Measurements from ENCODE around the gene LIN54. TPM values are rescaled to one million over a fixed set of nuclear protein-coding genes. Genes with fewer than 3 reads are reported as not detected.
"Not testable (repeated sequence)": the region's sequence is repeated elsewhere in the genome, so short reads cannot be mapped to it uniquely, and the experiment has no call there.

The LIN54 gene
- total RNA-seq, 1 experiment from 2014 or later, result 16.4 TPM

DNA sequence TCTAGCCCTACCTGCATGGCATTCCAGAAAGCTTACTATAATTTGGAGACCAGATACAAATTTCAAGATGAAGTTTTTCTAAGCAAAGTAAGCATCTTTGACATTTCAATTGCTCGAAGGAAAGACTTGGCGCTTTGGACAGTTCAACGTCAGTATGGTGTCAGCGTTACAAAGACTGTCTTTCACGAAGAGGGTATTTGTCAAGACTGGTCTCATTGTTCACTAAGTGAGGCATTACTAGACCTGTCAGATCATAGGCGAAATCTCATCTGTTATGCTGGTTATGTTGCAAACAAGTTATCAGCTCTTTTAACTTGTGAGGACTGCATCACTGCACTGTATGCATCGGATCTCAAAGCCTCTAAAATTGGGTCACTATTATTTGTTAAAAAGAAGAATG is 92.5 kb downstream of the LIN54 start:
- CTCF ChIA-PET, result no interaction called here
- Mint-ChIP-seq H3K9me3 (ENCODE audit: low read depth, unreplicated experiment) (no peaks in the 10 kb centered on the region), H3K27ac (ENCODE audit: unreplicated experiment) (no peak overlapping the region), H3K4me3 (ENCODE audit: low read depth, unreplicated experiment) (no peak overlapping the region), H3K4me1 (ENCODE audit: low read depth, unreplicated experiment) (no peaks in the 10 kb centered on the region), H3K36me3 (ENCODE audit: insufficient read depth, unreplicated experiment) (no peaks in the 10 kb centered on the region), H3K27me3 (ENCODE audit: unreplicated experiment) (no peaks in the 10 kb centered on the region)
- TF ChIP-seq, protein P1, sequence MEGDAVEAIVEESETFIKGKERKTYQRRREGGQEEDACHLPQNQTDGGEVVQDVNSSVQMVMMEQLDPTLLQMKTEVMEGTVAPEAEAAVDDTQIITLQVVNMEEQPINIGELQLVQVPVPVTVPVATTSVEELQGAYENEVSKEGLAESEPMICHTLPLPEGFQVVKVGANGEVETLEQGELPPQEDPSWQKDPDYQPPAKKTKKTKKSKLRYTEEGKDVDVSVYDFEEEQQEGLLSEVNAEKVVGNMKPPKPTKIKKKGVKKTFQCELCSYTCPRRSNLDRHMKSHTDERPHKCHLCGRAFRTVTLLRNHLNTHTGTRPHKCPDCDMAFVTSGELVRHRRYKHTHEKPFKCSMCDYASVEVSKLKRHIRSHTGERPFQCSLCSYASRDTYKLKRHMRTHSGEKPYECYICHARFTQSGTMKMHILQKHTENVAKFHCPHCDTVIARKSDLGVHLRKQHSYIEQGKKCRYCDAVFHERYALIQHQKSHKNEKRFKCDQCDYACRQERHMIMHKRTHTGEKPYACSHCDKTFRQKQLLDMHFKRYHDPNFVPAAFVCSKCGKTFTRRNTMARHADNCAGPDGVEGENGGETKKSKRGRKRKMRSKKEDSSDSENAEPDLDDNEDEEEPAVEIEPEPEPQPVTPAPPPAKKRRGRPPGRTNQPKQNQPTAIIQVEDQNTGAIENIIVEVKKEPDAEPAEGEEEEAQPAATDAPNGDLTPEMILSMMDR (IDR thresholded peaks at IDR 0.05; ENCODE audit: unreplicated experiment), result no peak
- no TSS peak for BruUV-seq (replicated peaks)
- no peak for DNase-seq
- intact Hi-C loops (cut with micrococcal nuclease; ENCODE audit: unreplicated experiment), result no loop called here

DNA sequence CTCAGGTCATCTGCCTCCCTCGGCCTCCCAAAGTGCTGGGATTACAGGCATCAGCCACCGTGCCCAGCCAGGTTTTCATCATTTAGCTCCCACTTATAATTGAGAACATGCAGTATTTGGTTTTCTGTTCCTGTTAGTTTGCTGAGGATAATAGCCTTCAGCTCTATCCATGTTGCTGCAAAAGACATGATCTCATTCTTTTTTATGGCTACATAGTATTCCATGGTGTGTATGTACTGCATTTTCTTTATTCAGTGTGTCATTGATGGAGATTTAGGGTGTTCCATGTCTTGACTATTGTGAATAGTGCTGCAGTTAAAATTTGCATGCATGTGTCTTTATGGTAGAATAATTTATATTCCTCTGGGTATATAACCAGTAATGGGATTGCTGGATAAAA is 96.7 kb downstream of the LIN54 start:
- CTCF ChIA-PET; H3K4me1 Mint-ChIP-seq (ENCODE audit: low read depth, unreplicated experiment); H3K36me3 Mint-ChIP-seq (ENCODE audit: insufficient read depth, unreplicated experiment); DNase-seq; H3K27ac Mint-ChIP-seq (ENCODE audit: unreplicated experiment); H3K27me3 Mint-ChIP-seq (ENCODE audit: unreplicated experiment); H3K4me3 Mint-ChIP-seq (ENCODE audit: low read depth, unreplicated experiment); intact Hi-C loops (cut with micrococcal nuclease; ENCODE audit: unreplicated experiment); BruUV-seq (replicated peaks); H3K9me3 Mint-ChIP-seq (ENCODE audit: low read depth, unreplicated experiment): not testable (repeated sequence)

DNA sequence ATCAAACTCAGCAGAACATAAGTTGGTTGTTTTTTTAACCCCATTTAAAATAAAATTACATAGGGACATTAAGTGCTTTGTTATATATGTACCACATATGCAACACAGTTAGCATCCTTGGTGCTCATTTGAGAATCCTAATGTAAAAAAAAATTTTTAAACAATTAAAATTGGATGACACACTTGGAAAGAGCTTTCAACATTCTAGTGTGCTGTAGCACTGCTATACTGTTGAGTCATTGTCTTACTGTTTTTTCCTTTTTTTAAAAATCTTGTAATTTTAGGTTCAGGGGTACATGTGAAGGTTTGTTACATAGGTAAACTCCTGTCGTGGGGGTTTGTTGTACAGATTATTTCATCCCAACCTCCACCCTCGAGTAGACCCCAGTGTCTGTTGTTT is 97.3 kb downstream of the LIN54 start:
- BruUV-seq (replicated peaks), result no TSS peak
- Mint-ChIP-seq H3K4me1 (ENCODE audit: low read depth, unreplicated experiment) (no peaks in the 10 kb centered on the region), H3K27ac (ENCODE audit: unreplicated experiment) (no peak overlapping the region), H3K27me3 (ENCODE audit: unreplicated experiment) (no peaks in the 10 kb centered on the region), H3K4me3 (ENCODE audit: low read depth, unreplicated experiment) (no peak overlapping the region), H3K9me3 (ENCODE audit: low read depth, unreplicated experiment) (no peaks in the 10 kb centered on the region), H3K36me3 (ENCODE audit: insufficient read depth, unreplicated experiment) (no peaks in the 10 kb centered on the region)
- CTCF ChIA-PET, result no interaction called here
- intact Hi-C loops (cut with micrococcal nuclease; ENCODE audit: unreplicated experiment), result no loop called here
- DNase-seq, result no peak
- TF ChIP-seq, protein P1 (IDR thresholded peaks at IDR 0.05; ENCODE audit: unreplicated experiment), result no peak

DNA sequence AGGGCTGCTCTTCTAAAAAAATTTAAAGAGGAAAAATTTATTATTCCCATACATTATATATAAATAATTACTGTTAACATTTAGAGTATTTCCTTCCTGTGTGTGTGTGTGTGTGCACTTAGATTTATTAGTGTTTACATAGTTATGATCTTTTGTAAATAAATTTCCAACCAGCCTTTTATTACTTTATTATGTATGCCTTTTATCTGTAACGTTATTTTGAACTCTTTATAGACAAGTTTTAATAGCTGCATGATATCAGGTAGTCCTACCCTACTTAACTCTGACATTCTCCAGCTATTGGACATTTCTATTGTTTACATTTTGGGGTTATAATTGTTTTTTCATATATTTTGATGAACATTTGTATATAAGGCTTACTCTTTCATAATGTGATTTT is 101.3 kb downstream of the LIN54 start:
- Mint-ChIP-seq H3K9me3 (ENCODE audit: low read depth, unreplicated experiment) (no peaks in the 10 kb centered on the region), H3K4me1 (ENCODE audit: low read depth, unreplicated experiment) (peaks cover 9% of the 10 kb centered on the region), H3K27ac (ENCODE audit: unreplicated experiment) (no peak overlapping the region), H3K27me3 (ENCODE audit: unreplicated experiment) (no peaks in the 10 kb centered on the region), H3K36me3 (ENCODE audit: insufficient read depth, unreplicated experiment) (no peaks in the 10 kb centered on the region), H3K4me3 (ENCODE audit: low read depth, unreplicated experiment) (no peak overlapping the region)
- CTCF ChIA-PET, result no interaction called here
- no peak for DNase-seq
- TF ChIP-seq, protein P1 (IDR thresholded peaks at IDR 0.05; ENCODE audit: unreplicated experiment), result no peak
- intact Hi-C loops (cut with micrococcal nuclease; ENCODE audit: unreplicated experiment), result no loop called here
- BruUV-seq (replicated peaks), result no TSS peak

DNA sequence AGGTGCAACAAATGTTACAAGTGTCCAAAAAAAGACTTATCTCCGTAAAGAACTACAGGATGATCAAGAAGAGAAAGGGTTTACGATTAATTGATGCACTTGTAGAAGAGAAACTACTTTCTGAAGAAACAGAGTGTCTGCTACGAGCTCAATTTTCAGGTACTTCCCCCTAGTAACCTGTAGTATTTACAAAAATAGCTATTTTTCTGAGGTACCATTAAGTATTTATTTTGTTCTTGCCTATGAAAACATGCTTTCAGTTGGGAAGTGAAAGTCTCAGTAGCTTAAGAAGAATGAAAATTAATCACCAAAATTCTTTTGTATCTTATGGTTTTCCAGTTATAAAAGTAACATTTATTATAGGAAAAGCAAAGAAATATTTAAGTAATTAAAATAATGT is 104.2 kb downstream of the LIN54 start:
- H3K4me3 Mint-ChIP-seq (ENCODE audit: low read depth, unreplicated experiment), result no peak overlapping the region
- no peaks in the 10 kb centered on the region for H3K9me3 Mint-ChIP-seq (ENCODE audit: low read depth, unreplicated experiment)
- TF ChIP-seq, protein P1 (IDR thresholded peaks at IDR 0.05; ENCODE audit: unreplicated experiment), result no peak
- no TSS peak for BruUV-seq (replicated peaks)
- no peaks in the 10 kb centered on the region for H3K27me3 Mint-ChIP-seq (ENCODE audit: unreplicated experiment)
- CTCF ChIA-PET, result no interaction called here
- H3K27ac Mint-ChIP-seq (ENCODE audit: unreplicated experiment), result no peak overlapping the region
- intact Hi-C loops (cut with micrococcal nuclease; ENCODE audit: unreplicated experiment), result no loop called here
- peaks cover 9% of the 10 kb centered on the region for H3K4me1 Mint-ChIP-seq (ENCODE audit: low read depth, unreplicated experiment)
- DNase-seq, result no peak
- no peaks in the 10 kb centered on the region for H3K36me3 Mint-ChIP-seq (ENCODE audit: insufficient read depth, unreplicated experiment)
